ENCODE data around the gene TCEANC2.

The TCEANC2 gene

DNA sequence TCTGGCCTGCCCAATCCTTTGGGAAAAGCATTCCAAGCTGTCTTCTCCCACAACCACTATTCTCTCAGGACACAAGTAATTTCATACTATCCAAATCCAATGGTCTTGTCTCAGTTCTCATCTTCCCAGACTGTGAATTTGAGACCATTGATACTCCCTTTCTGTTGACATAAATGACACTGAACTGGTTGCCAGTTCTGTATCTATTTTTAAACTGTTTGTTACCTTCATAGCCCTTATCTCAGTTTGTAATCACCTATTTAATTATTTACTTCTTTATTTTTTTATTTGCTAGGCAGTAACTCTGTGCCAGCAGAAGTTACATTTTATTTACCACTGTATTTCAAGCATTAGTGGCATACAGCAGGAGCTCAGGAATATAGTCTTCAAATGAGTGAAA lies 24.0 kb downstream of the TCEANC2 start:
- DNase-seq (ENCODE audit: low read depth) = no peak
- H3K4me3 ChIP-seq (ENCODE audit: low read length) = no peak overlapping the region
- TF ChIP-seq CTCF (conservative IDR thresholded peaks at IDR 0.05; ENCODE audit: low read length) = no peak

GRCh38 chr1:54080598-54081049 lies 27.2 kb downstream of the TCEANC2 start:
- H3K4me3 ChIP-seq (ENCODE audit: low read length) = no peak overlapping the region
- no peak for DNase-seq (ENCODE audit: low read depth)
- TF ChIP-seq CTCF (conservative IDR thresholded peaks at IDR 0.05; ENCODE audit: low read length) = no peak

- peak; percentile 72 for TF ChIP-seq CTCF (conservative IDR thresholded peaks at IDR 0.05; ENCODE audit: low read length)
- H3K4me3 ChIP-seq (ENCODE audit: low read length) = no peak overlapping the region
- DNase-seq (ENCODE audit: low read depth) = peak; percentile 57
Observed at GRCh38 chr1:54081306-54082270, 28.2 kb downstream of the TCEANC2 start.

DNA sequence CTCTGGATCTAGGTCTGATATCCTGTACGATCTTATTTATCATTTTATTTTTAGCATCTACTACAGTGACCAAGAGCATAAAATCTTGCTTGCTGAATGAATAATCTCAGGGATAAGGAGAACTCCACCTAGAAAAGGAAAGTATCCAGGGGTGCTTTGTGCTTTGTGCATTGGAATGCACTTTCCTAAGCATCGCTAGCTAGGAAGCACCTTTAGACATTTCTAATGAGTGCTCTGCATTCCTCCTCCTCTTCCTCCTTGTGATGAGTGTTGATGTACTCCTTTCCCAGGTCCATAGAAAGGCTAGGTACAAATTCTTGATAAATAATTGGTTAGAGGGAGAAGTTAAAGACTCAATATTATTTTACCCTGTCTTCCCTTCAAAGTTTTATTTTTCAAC lies 31.4 kb downstream of the TCEANC2 start:
- H3K4me3 ChIP-seq (ENCODE audit: low read length) = no peak overlapping the region
- DNase-seq (ENCODE audit: low read depth) = no peak
- no peak for TF ChIP-seq CTCF (conservative IDR thresholded peaks at IDR 0.05; ENCODE audit: low read length)

DNA sequence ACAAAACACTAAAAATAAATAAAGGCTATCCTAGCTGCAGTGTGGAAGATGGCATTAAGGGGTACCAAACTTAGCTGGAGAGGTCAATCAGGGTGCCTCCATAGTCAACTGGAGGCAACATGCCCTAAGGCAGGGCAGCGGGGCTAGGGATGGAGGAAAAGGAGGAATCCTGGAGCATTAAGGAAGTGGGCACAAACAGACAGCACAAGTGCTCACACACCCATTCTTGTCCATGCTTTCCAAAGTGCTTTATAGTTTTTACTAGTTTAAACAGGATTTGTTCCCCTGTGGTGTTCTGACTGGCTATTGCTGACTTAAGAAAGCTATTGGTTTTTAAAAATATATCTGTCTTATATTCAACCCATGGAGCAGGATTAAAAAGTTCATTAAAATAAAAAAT lies 33.3 kb downstream of the TCEANC2 start:
- TF ChIP-seq CTCF (conservative IDR thresholded peaks at IDR 0.05; ENCODE audit: low read length) = no peak
- no peak overlapping the region for H3K4me3 ChIP-seq (ENCODE audit: low read length)
- DNase-seq (ENCODE audit: low read depth) = no peak

- no peak for DNase-seq (ENCODE audit: low read depth)
- no peak overlapping the region for H3K4me3 ChIP-seq (ENCODE audit: low read length)
- no peak for TF ChIP-seq CTCF (conservative IDR thresholded peaks at IDR 0.05; ENCODE audit: low read length)
Observed at GRCh38 chr1:54088385-54088784, 35.0 kb downstream of the TCEANC2 start.

DNA sequence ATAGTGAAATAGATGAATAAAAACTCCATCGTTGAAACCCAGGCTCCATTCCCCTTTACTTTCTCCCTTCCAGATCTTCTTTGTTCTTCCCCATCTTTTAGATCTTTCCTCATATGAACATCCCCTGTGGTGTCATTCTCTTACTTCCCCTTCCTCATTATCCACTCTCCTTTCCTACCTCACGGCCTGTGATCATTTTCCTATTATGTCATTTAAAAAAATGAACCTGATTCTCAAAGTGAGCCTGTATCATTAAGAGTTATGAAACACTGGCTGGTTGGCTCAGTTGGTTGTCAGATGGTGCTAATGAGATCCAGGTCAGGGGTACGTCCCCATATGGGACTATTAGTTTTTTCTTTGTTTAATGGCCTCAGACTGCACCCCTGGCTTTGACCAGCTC lies 38.3 kb downstream of the TCEANC2 start:
- no peak for DNase-seq (ENCODE audit: low read depth)
- no peak overlapping the region for H3K4me3 ChIP-seq (ENCODE audit: low read length)
- TF ChIP-seq CTCF (conservative IDR thresholded peaks at IDR 0.05; ENCODE audit: low read length) = no peak

Measured in AG10803 (cell line).